ENCODE data around the gene WDR86.

DNA sequence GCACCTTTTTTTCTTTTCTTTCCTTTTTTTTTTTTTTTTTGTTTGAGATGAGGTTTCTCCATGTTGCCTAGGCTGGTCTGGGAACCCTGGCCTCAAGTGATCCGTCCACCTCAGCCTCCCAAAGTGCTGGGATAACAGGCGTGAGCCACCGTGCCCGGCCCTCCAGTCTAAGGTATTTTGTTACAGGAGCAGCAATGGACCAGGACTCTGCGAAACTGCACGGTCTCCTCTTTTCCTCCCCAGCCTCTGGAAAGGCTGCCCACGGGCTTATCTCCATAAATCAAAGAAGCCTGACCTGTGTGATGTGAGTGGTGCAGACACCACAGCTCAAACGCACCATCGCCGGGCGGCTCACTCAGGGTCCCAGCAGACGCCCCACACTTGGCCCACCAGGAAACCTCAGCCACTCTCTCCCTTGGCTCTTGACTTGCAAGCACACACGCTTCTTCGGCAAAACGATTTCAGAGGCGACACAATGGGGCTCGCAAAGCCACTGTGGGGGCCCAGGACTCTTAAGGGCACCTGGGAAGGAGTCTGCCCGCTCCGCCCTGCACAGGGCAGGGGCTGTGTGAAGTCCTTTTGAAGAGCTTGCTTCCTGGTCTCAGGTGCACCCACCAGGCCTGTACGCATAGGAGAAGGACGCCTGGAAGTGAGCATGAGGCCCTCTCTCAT lies 20.6 kb downstream of the WDR86 start:
- TF ChIP-seq CTCF (conservative IDR thresholded peaks at IDR 0.05) (no peak), ZFX (IDR thresholded peaks at IDR 0.05) (no peak)
